Measurements from ENCODE around the gene SUPT20HL2. TPM values are rescaled to one million over a fixed set of nuclear protein-coding genes. Genes with fewer than 3 reads are reported as not detected.
"Not testable (repeated sequence)": the region's sequence is repeated elsewhere in the genome, so short reads cannot be mapped to it uniquely, and the experiment has no call there.

Gene SUPT20HL2
- total RNA-seq, result not detected
- long read RNA-seq, result 0 reads

- ATAC-seq (no peak), DNase-seq (no peak)
- Histone ChIP-seq H3K27ac (no peak within 1 kb of the TSS), H3K36me3 (no peaks in the 10 kb centered on the region), H3K9me3 (no peaks in the 10 kb centered on the region), H3K27me3 (ENCODE audit: low read depth) (no peaks in the 10 kb centered on the region), H3K4me1 (no peaks in the 10 kb centered on the region), H3K4me3 (no peak within 1 kb of the TSS)
- intact Hi-C loops (cut with DNase I), result no loop called here
- TF ChIP-seq, protein P1, sequence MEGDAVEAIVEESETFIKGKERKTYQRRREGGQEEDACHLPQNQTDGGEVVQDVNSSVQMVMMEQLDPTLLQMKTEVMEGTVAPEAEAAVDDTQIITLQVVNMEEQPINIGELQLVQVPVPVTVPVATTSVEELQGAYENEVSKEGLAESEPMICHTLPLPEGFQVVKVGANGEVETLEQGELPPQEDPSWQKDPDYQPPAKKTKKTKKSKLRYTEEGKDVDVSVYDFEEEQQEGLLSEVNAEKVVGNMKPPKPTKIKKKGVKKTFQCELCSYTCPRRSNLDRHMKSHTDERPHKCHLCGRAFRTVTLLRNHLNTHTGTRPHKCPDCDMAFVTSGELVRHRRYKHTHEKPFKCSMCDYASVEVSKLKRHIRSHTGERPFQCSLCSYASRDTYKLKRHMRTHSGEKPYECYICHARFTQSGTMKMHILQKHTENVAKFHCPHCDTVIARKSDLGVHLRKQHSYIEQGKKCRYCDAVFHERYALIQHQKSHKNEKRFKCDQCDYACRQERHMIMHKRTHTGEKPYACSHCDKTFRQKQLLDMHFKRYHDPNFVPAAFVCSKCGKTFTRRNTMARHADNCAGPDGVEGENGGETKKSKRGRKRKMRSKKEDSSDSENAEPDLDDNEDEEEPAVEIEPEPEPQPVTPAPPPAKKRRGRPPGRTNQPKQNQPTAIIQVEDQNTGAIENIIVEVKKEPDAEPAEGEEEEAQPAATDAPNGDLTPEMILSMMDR (IDR thresholded peaks at IDR 0.05), result no peak
Observed at GRCh38 chrX:24314019-24314635, at the start of gene SUPT20HL2. Gene SUPT20HL2, minus strand, starts transcription at chrX:24314069. Its CDS starts 754 bp downstream, at chrX:24313315.

DNA sequence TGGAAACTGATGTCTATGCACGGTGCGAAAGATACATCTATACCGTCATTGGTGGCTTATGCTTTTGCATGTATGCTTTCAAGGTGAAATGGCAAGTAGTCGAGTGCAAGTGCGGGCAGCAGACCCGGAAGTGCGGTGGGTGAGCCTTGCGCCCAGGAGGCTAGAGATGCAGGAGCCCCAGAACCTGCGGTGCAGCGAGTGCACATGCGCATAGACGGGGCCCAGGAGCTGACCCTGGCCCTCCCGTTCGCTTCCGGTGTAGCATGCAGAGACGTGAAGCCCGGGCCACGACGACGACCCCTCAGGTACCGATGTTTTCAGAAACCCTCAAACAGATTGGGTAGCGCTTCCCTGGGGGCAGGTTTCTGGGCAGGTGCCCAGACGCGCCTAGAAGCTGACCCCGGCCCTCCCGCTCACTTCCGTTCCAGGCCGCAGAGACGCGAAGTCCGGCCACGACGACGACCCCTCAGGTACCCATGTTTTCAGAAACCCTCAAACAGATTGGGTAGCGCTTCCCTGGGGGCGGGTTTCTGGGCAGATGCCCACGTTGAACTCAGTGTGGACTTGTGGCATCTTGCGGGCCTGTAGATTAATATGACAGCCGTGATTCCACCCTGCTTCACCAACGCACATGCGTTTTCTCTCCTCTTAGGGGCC lies 48.3 kb upstream of the SUPT20HL2 start:
- H3K4me1 ChIP-seq; ATAC-seq; intact Hi-C loops (cut with DNase I); H3K9me3 ChIP-seq; H3K27ac ChIP-seq; H3K36me3 ChIP-seq; H3K4me3 ChIP-seq; H3K27me3 ChIP-seq (ENCODE audit: low read depth); DNase-seq: not testable (repeated sequence)

- H3K36me3 ChIP-seq, result no peaks in the 10 kb centered on the region
- H3K27ac ChIP-seq, result no peak within 1 kb of the TSS
- intact Hi-C loops (cut with DNase I), result no loop called here
- no peak within 1 kb of the TSS for H3K4me3 ChIP-seq
- H3K9me3 ChIP-seq, result no peaks in the 10 kb centered on the region
- H3K4me1 ChIP-seq, result no peaks in the 10 kb centered on the region
- no peak for DNase-seq
- TF ChIP-seq, protein P1 (IDR thresholded peaks at IDR 0.05), result no peak
- no peak for ATAC-seq
- no peaks in the 10 kb centered on the region for H3K27me3 ChIP-seq (ENCODE audit: low read depth)
Observed at GRCh38 chrX:24360272-24360671, 46.4 kb upstream of the SUPT20HL2 start, which contains the start of gene SUPT20HL1. Gene SUPT20HL1, plus strand, starts transcription at chrX:24360639. Its CDS starts 2,122 bp downstream, at chrX:24362761.

DNA sequence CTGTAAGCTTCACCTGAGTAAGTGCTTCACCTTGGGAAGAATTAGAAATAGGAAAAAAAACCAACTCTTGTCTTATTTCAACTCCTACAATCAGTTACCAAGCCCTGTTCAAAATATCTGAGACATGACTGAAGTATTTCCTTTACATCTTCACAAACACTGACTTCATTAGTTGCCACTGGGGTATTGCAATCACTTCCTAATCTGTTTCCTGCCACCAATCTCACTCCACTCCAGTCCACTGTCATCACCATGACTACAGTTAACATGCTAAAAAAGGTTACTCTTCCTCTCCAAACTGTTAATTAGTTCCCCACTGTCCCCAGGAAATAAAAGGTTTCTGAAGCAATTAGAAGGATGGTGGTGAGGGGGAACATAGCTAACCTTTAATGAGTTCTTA lies 43.2 kb upstream of the SUPT20HL2 start:
- no peak for ATAC-seq
- no peak overlapping the region for H3K27ac ChIP-seq
- no peak overlapping the region for H3K4me3 ChIP-seq
- no peaks in the 10 kb centered on the region for H3K27me3 ChIP-seq (ENCODE audit: low read depth)
- H3K4me1 ChIP-seq, result no peaks in the 10 kb centered on the region
- intact Hi-C loops (cut with DNase I), result no loop called here
- H3K36me3 ChIP-seq, result no peaks in the 10 kb centered on the region
- TF ChIP-seq, protein P1 (IDR thresholded peaks at IDR 0.05), result no peak
- no peak for DNase-seq
- no peaks in the 10 kb centered on the region for H3K9me3 ChIP-seq

GRCh38 chrX:24355095-24355494 lies 41.2 kb upstream of the SUPT20HL2 start:
- intact Hi-C loops (cut with DNase I), result no loop called here
- Histone ChIP-seq H3K4me3 (no peak overlapping the region), H3K27ac (no peak overlapping the region), H3K4me1 (no peaks in the 10 kb centered on the region), H3K36me3 (no peaks in the 10 kb centered on the region), H3K27me3 (ENCODE audit: low read depth) (no peaks in the 10 kb centered on the region), H3K9me3 (no peaks in the 10 kb centered on the region)
- TF ChIP-seq, protein P1 (IDR thresholded peaks at IDR 0.05), result no peak
- ATAC-seq (no peak), DNase-seq (no peak)

DNA sequence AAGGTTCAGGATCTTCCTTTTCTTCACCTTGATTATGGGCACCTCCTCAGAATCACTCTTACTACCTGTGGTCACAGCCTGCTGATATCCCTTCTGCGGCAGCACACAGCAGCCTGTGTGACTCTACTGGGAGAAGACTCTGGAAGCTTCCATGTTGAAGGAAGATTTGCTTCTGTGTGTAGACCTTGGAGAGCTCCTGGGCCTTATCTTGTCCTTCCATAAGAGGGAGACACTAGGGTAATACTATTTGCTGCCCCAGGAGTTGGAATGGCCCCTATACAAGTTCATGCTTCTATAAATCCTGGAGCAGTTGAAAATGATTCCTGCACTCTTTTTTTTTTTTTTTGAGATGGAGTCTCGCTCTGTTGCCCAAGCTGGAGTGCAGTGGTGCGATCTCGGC lies 36.3 kb upstream of the SUPT20HL2 start:
- TF ChIP-seq, protein P1 (IDR thresholded peaks at IDR 0.05), result no peak
- no peak overlapping the region for H3K27ac ChIP-seq
- DNase-seq, result no peak
- no peak for ATAC-seq
- no peaks in the 10 kb centered on the region for H3K4me1 ChIP-seq
- no peaks in the 10 kb centered on the region for H3K9me3 ChIP-seq
- H3K27me3 ChIP-seq (ENCODE audit: low read depth), result no peaks in the 10 kb centered on the region
- H3K36me3 ChIP-seq, result no peaks in the 10 kb centered on the region
- no peak overlapping the region for H3K4me3 ChIP-seq
- intact Hi-C loops (cut with DNase I), result no loop called here

Measured in lower lobe of right lung (tissue), 2 donors.